HG02981 (cell line): ENCODE measurements around the gene ADAM23.

Experiments
- ATAC-seq: cut with Tn5 transposase; IDR thresholded peaks from one replicate; pipeline ENCODE4 v1.9.1; 2021; ENCODE audit warnings: mild to moderate bottlenecking, moderate library complexity; ENCODE audit not compliant: unreplicated experiment

Gene ADAM23

GRCh38 chr2:206635015-206635414 is 191.7 kb downstream of the ADAM23 start:
- no peak for ATAC-seq

- no peak for ATAC-seq
Observed at GRCh38 chr2:206639636-206640035, 196.3 kb downstream of the ADAM23 start.

- ATAC-seq, result no peak
Observed at GRCh38 chr2:206641226-206641625, 197.9 kb downstream of the ADAM23 start.

GRCh38 chr2:206642075-206643025 is 199.0 kb downstream of the ADAM23 start, which contains the start of gene FAM237A:
FAM237A (plus strand) TSS chr2:206642487; CDS start chr2:206644237, 1,750 bp downstream.
- no peak for ATAC-seq

- no peak for ATAC-seq
Observed at GRCh38 chr2:206647985-206648384, 204.7 kb downstream of the ADAM23 start.

GRCh38 chr2:206657087-206657486 is 213.8 kb downstream of the ADAM23 start:
- no peak for ATAC-seq

GRCh38 chr2:206665251-206665650 is 221.9 kb downstream of the ADAM23 start:
- no peak for ATAC-seq
